Liver (tissue), 9 donors: ENCODE data around the gene TMEM129. TPM values are rescaled to one million over a fixed set of nuclear protein-coding genes. Genes with fewer than 3 reads are reported as not detected.

Experiments
- DNase-seq: peaks from one replicate; pipeline ENCODE4 v3.0.0-alpha.2; 2017; ENCODE audit warnings: low spot score
- H3K27ac ChIP-seq, 2 donors: one replicate each; pipeline ENCODE4 v1.7.0; 2013; ENCODE audit warnings: inconsistent platforms in 2 of 2, low read length in 2 of 2, control low read depth in 1 of 2, low read depth in 1 of 2, mild to moderate bottlenecking in 1 of 2
- H3K27me3 ChIP-seq, 4 donors: one replicate each; pipeline versions ENCODE4 v1.6.1 to v1.7.0; 2013; ENCODE audit warnings: low read length in 3 of 4, inconsistent platforms in 1 of 4, mild to moderate bottlenecking in 1 of 4, moderate library complexity in 1 of 4; ENCODE audit not compliant: control insufficient read depth in 4 of 4, insufficient read depth in 4 of 4
- H3K36me3 ChIP-seq, 4 donors: one replicate each; pipeline versions ENCODE4 v1.6.1 to v1.7.0; 2013; ENCODE audit warnings: low read length in 3 of 4, mild to moderate bottlenecking in 3 of 4, low read depth in 1 of 4, moderate library complexity in 1 of 4; ENCODE audit not compliant: control insufficient read depth in 4 of 4, insufficient read depth in 3 of 4
- H3K4me1 ChIP-seq, 4 donors: one replicate each; pipeline versions ENCODE4 v1.6.1 to v1.7.0; 2013; ENCODE audit warnings: low read length in 3 of 4, mild to moderate bottlenecking in 3 of 4, moderate library complexity in 1 of 4; ENCODE audit not compliant: control insufficient read depth in 4 of 4, insufficient read depth in 4 of 4
- H3K4me3 ChIP-seq, 3 donors: one replicate each; pipeline versions ENCODE4 v1.6.1 to v1.7.0; 2013; ENCODE audit warnings: low read length in 3 of 3, control low read depth in 1 of 3, low read depth in 1 of 3, mild to moderate bottlenecking in 1 of 3
- H3K9ac ChIP-seq, 2 donors: one replicate each; pipeline ENCODE4 v1.7.0; 2013; ENCODE audit warnings: low read length in 2 of 2, mild to moderate bottlenecking in 2 of 2, moderate library complexity in 2 of 2, control low read depth in 1 of 2, low read depth in 1 of 2
- H3K9me3 ChIP-seq, 4 donors: one replicate each; pipeline versions ENCODE4 v1.6.1 to v1.7.0; 2013; ENCODE audit warnings: low read length in 3 of 4; ENCODE audit not compliant: control insufficient read depth in 4 of 4
- ATF3 ChIP-seq: IDR thresholded peaks from 2 replicates; pipeline ENCODE4 v1.6.1; 2016; ENCODE audit warnings: antibody characterized with exemption
- EGR1 ChIP-seq, 2 donors: IDR thresholded peaks; 2 replicates each; pipeline ENCODE4 v1.6.1; 2016 to 2018; ENCODE audit warnings: antibody characterized with exemption in 2 of 2, low read depth in 2 of 2
- FOXA2 ChIP-seq: IDR thresholded peaks from 2 replicates; pipeline ENCODE4 v1.6.1; 2016; ENCODE audit warnings: antibody characterized with exemption
- HNF4A ChIP-seq, 2 donors: conservative IDR thresholded peaks; 2 replicates each; pipeline ENCODE4 v1.6.1; 2016; ENCODE audit warnings: antibody characterized with exemption in 2 of 2, mild to moderate bottlenecking in 2 of 2
- HNF4G ChIP-seq: IDR thresholded peaks from 2 replicates; pipeline ENCODE4 v1.6.1; 2016; ENCODE audit warnings: antibody characterized with exemption
- JUND ChIP-seq, 2 donors: IDR thresholded peaks; 2 replicates each; pipeline ENCODE4 v1.6.1; 2016; ENCODE audit warnings: antibody characterized with exemption in 2 of 2
- MAX ChIP-seq: IDR thresholded peaks from 2 replicates; pipeline ENCODE4 v1.6.1; 2016; ENCODE audit warnings: antibody characterized with exemption
- NR2F2 ChIP-seq: IDR thresholded peaks from 2 replicates; pipeline ENCODE4 v1.6.1; 2016; ENCODE audit warnings: antibody characterized with exemption
- RAD21 ChIP-seq, 2 donors: IDR thresholded peaks; 2 replicates each; pipeline ENCODE4 v1.6.1; 2016; ENCODE audit warnings: antibody characterized with exemption in 2 of 2, mild to moderate bottlenecking in 2 of 2
- RXRA ChIP-seq, 2 donors: IDR thresholded peaks; 2 replicates each; pipeline ENCODE4 v1.6.1; 2017 to 2018; ENCODE audit warnings: antibody characterized with exemption in 2 of 2, mild to moderate bottlenecking in 1 of 2
- SP1 ChIP-seq: IDR thresholded peaks from 2 replicates; pipeline ENCODE4 v1.6.1; 2018; ENCODE audit warnings: antibody characterized with exemption, mild to moderate bottlenecking
- TAF1 ChIP-seq: conservative IDR thresholded peaks from 2 replicates; pipeline ENCODE4 v1.6.1; 2016; ENCODE audit warnings: antibody characterized with exemption, mild to moderate bottlenecking
- YY1 ChIP-seq: IDR thresholded peaks from 2 replicates; pipeline ENCODE4 v1.6.1; 2016; ENCODE audit warnings: antibody characterized with exemption, mild to moderate bottlenecking
- ZBTB33 ChIP-seq: IDR thresholded peaks from 2 replicates; pipeline ENCODE4 v1.6.1; 2016; ENCODE audit warnings: antibody characterized with exemption
- WGBS: extraction: QIAGEN DNeasy Blood & Tissue Kit; methylation state at CpG from one replicate; pipeline ENCODE4 v1.1.7; 2013; 5-methylcytosine and 5-hydroxymethylcytosine counted together
- polyA plus RNA-seq, 2 donors: library from polyadenylated mRNA; stranded (reverse) in 1 of 2; unstranded in 1 of 2; fragments of 200-250 nt in 1 of 2; fragments of >200 nt in 1 of 2; fragmentation: Nextera tagmentation in 1 of 2; extraction: Ambion mirVana in 1 of 2; gene quantifications; one replicate each; pipeline versions ENCODE4 v1.2.1 to v1.2.3, GENCODE V29; 2013 to 2015
- total RNA-seq, 2 donors: library from RNA; depleted of rRNA; stranded (reverse); fragments of >200 nt; gene quantifications; one replicate each; pipeline ENCODE4 v1.2.3, GENCODE V29; 2014
- TF ChIP-seq, protein P1 (sequence below): IDR thresholded peaks from 2 replicates; pipeline ENCODE4 v1.6.1; 2016; ENCODE audit warnings: antibody characterized with exemption, mild to moderate bottlenecking
- TF ChIP-seq, protein P2 (sequence below): fragments of 150-350 bp; IDR thresholded peaks from 2 replicates; pipeline ENCODE4 v1.5.1; 2017; ENCODE audit warnings: improper control_type of control experiment, low read depth, low read length; ENCODE audit not compliant: missing input control
- donor health status: healthy.
- donor health status: healthy.
- donor health status: healthy.
- donor health status: healthy.
- donor health status: healthy.

The TMEM129 gene
- total and polyA plus RNA-seq, 4 donors: 12.2 to 37.0 (median 21.8) TPM

- H3K27ac ChIP-seq: no peak overlapping the region
- no peaks in the 10 kb centered on the region for H3K4me1 ChIP-seq
- 93% methylated on average over 11 of the region's 11 CpGs for WGBS
- no peak overlapping the region for H3K4me3 ChIP-seq
- TF ChIP-seq JUND (IDR thresholded peaks at IDR 0.05) (no peak), MAX (no peak), ATF3 (no peak), FOXA2 (no peak), RXRA (IDR thresholded peaks at IDR 0.05) (no peak), SP1 (no peak), RAD21 (IDR thresholded peaks at IDR 0.05) (no peak), ZBTB33 (no peak), HNF4A (conservative IDR thresholded peaks at IDR 0.05) (no peak)
- TF ChIP-seq, protein P1, sequence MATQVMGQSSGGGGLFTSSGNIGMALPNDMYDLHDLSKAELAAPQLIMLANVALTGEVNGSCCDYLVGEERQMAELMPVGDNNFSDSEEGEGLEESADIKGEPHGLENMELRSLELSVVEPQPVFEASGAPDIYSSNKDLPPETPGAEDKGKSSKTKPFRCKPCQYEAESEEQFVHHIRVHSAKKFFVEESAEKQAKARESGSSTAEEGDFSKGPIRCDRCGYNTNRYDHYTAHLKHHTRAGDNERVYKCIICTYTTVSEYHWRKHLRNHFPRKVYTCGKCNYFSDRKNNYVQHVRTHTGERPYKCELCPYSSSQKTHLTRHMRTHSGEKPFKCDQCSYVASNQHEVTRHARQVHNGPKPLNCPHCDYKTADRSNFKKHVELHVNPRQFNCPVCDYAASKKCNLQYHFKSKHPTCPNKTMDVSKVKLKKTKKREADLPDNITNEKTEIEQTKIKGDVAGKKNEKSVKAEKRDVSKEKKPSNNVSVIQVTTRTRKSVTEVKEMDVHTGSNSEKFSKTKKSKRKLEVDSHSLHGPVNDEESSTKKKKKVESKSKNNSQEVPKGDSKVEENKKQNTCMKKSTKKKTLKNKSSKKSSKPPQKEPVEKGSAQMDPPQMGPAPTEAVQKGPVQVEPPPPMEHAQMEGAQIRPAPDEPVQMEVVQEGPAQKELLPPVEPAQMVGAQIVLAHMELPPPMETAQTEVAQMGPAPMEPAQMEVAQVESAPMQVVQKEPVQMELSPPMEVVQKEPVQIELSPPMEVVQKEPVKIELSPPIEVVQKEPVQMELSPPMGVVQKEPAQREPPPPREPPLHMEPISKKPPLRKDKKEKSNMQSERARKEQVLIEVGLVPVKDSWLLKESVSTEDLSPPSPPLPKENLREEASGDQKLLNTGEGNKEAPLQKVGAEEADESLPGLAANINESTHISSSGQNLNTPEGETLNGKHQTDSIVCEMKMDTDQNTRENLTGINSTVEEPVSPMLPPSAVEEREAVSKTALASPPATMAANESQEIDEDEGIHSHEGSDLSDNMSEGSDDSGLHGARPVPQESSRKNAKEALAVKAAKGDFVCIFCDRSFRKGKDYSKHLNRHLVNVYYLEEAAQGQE: no peak
- DNase-seq: no peak
- H3K36me3 ChIP-seq: no peaks in the 10 kb centered on the region
- H3K27me3 ChIP-seq: no peaks in the 10 kb centered on the region
- no peak overlapping the region for H3K9ac ChIP-seq
- no peaks in the 10 kb centered on the region for H3K9me3 ChIP-seq
Observed at GRCh38 chr4:1670279-1670678, 50.8 kb downstream of the TMEM129 start.

DNA sequence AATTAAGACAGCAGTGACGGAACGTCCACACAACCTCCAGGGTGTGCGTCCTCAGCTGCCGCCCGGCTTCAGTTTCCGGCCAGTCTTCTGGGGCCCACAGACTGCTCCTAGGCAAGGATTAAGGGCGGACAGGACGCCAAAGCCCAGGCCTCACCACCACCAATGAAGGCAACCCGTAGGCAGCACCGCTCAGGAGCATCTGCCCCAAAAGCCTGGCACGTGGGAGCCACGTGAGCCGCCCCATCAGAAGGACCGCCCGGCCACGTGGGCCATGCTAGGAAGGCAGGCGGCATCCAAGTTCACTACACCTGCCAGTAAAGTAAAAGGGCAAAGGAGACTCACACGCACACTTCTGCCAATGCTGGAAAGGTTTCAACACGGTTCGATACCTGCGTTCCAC is 51.3 kb downstream of the TMEM129 start:
- no peaks in the 10 kb centered on the region for H3K4me1 ChIP-seq
- no peak overlapping the region for H3K27ac ChIP-seq
- no peak overlapping the region for H3K9ac ChIP-seq
- no peak for DNase-seq
- H3K27me3 ChIP-seq: no peaks in the 10 kb centered on the region
- H3K36me3 ChIP-seq: no peaks in the 10 kb centered on the region
- H3K9me3 ChIP-seq: no peaks in the 10 kb centered on the region
- no peak overlapping the region for H3K4me3 ChIP-seq
- TF ChIP-seq, protein P2, sequence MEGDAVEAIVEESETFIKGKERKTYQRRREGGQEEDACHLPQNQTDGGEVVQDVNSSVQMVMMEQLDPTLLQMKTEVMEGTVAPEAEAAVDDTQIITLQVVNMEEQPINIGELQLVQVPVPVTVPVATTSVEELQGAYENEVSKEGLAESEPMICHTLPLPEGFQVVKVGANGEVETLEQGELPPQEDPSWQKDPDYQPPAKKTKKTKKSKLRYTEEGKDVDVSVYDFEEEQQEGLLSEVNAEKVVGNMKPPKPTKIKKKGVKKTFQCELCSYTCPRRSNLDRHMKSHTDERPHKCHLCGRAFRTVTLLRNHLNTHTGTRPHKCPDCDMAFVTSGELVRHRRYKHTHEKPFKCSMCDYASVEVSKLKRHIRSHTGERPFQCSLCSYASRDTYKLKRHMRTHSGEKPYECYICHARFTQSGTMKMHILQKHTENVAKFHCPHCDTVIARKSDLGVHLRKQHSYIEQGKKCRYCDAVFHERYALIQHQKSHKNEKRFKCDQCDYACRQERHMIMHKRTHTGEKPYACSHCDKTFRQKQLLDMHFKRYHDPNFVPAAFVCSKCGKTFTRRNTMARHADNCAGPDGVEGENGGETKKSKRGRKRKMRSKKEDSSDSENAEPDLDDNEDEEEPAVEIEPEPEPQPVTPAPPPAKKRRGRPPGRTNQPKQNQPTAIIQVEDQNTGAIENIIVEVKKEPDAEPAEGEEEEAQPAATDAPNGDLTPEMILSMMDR: no peak
- TF ChIP-seq RXRA (IDR thresholded peaks at IDR 0.05) (no peak), ATF3 (no peak), FOXA2 (no peak), MAX (no peak), TAF1 (no peak), HNF4G (no peak), YY1 (no peak), EGR1 (IDR thresholded peaks at IDR 0.05; ENCODE audit: low read depth in 2 of 2) (no peak), NR2F2 (no peak)
- WGBS: 95% methylated on average over 21 of the region's 21 CpGs
